Retinal pigment epithelial cell (primary cell): ENCODE data around the gene CLEC4C.
"Not testable (repeated sequence)": the region's sequence is repeated elsewhere in the genome, so short reads cannot be mapped to it uniquely, and the experiment has no call there.

Experiments used
- DNase-seq: peaks from one replicate; pipeline ENCODE4 v3.0.0-alpha.2; 2010; ENCODE audit warnings: low read depth
- H3K4me3 ChIP-seq: 2 replicates; pipeline ENCODE4 v1.5.1; 2011; ENCODE audit warnings: mild to moderate bottlenecking, low read length, control low read depth, moderate library complexity
- TF ChIP-seq, protein P1 (sequence below): conservative IDR thresholded peaks from 2 replicates; pipeline ENCODE4 v1.5.1; 2011; ENCODE audit warnings: low read depth, low read length, control low read depth, inconsistent platforms

The CLEC4C gene

GRCh38 chr12:7749442-7749841 lies 2.3 kb upstream of the CLEC4C start:
- no peak overlapping the region for H3K4me3 ChIP-seq
- TF ChIP-seq, protein P1, sequence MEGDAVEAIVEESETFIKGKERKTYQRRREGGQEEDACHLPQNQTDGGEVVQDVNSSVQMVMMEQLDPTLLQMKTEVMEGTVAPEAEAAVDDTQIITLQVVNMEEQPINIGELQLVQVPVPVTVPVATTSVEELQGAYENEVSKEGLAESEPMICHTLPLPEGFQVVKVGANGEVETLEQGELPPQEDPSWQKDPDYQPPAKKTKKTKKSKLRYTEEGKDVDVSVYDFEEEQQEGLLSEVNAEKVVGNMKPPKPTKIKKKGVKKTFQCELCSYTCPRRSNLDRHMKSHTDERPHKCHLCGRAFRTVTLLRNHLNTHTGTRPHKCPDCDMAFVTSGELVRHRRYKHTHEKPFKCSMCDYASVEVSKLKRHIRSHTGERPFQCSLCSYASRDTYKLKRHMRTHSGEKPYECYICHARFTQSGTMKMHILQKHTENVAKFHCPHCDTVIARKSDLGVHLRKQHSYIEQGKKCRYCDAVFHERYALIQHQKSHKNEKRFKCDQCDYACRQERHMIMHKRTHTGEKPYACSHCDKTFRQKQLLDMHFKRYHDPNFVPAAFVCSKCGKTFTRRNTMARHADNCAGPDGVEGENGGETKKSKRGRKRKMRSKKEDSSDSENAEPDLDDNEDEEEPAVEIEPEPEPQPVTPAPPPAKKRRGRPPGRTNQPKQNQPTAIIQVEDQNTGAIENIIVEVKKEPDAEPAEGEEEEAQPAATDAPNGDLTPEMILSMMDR: no peak
- DNase-seq: no peak

DNA sequence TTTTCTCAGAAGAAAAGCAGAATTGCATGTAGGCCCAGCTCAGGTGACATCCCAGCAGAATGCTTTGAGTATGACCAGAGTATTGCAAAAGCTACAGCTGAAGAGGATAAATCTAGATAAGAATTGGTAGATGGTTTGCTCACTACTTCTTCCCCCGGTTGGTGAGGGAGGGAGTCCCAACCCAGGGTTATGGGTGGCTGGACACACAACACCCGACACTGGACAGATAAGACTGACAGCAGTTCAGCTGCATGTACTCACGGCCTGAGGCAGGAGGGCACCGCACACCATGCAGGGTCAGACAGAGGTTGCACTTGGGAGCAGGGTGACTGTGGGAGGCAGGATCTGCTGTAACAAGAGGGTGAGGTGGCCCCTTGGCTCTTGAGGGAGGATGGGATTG lies 1.7 kb upstream of the CLEC4C start:
- no peak overlapping the region for H3K4me3 ChIP-seq
- DNase-seq: no peak
- TF ChIP-seq, protein P1: no peak

DNA sequence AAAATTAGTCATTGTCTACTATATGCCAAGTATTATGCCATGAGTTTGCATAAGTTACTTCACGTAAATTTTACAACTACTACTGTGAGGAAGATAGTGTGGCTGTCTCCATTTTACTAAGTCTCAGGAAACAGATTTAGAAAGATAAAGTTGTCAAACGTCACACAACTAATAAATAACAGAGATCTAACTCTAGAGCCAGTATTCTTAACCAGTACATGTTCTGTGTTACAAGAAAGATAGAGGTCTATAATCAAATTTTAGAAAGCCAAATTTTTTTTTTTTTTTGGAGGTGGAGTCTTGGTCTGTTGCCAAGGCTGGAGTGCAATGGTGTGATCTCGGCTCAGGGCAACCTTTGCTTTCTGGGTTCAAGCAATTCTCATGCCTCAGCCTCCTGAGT lies 14.2 kb downstream of the CLEC4C start:
- DNase-seq: no peak
- TF ChIP-seq, protein P1: no peak
- no peak overlapping the region for H3K4me3 ChIP-seq

- no peak for DNase-seq
Measured at GRCh38 chr12:7731486-7731885, 15.7 kb downstream of the CLEC4C start.

DNA sequence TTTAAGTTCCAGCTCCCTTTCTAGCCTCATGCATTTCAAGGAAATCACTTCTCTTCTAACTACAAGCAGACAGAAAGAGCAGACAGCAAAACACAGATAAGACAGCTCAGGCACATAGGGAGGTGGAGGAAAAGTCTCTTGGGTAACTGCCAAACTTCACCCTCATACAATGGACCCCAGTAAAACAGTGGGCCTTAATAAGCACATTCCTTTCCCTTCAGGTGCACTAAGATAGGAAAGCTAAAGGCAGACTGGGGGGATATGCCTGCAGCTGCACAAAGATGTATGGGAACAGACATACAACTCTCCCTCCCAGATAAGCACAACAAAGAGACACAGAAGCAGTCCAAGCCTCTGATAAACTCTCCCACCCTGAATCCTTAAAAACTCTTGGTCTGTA lies 16.2 kb downstream of the CLEC4C start:
- not testable (repeated sequence) for DNase-seq, H3K4me3 ChIP-seq

More at GRCh38 chr12:7731486-7731885, 15.7 kb downstream of the CLEC4C start:
- TF ChIP-seq, protein P1: no peak
- no peak overlapping the region for H3K4me3 ChIP-seq

DNA sequence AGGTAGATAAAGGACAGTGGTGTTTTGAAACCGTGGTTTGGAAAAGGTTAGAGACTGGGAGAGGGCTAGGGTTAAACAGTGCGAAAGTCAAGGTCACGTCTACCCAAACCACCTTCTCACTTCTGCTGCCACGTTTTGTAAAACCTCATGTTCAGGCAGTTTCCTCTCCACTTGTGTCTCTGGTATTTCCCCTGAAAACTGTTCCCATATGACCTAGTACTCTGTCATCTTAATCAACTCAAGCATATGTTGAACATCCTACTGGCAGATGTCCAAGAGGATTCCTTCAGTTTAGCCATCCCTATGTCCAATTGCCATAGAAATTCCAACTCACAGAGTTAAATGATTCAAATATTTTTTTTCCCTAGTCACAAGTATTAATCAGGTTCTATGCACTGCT lies 17.4 kb downstream of the CLEC4C start:
- TF ChIP-seq, protein P1: no peak
- H3K4me3 ChIP-seq: no peak overlapping the region
- DNase-seq: no peak

DNA sequence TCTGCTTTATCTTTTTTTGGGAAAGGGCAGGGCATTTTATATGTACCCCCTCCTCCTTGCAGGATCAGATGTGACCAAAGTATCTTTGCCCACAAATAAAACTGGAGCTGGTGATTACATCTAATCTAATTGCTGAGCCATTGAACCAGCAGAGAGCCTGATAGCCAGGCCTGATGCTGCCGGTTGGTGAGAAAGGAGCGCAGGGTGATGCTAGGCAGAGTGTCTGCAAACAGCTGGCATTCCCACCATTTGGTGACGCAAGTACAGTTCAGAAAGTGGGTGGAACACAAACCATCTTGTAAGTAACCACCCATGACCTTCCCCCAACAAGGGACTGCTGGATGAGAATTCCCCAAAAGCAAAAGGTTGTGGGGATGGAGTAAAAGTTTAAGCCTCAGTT lies 23.2 kb downstream of the CLEC4C start:
- TF ChIP-seq, protein P1: no peak
- no peak for DNase-seq
- no peak overlapping the region for H3K4me3 ChIP-seq

- H3K4me3 ChIP-seq: no peak overlapping the region
- TF ChIP-seq, protein P1: no peak
- DNase-seq: no peak
Measured at GRCh38 chr12:7719946-7720730, 27.0 kb downstream of the CLEC4C start.
